HG03139 (cell line): ENCODE data around the gene OGFOD2.

Experiments
- ATAC-seq: cut with Tn5 transposase; IDR thresholded peaks from one replicate; pipeline ENCODE4 v1.9.1; 2021; ENCODE audit not compliant: unreplicated experiment

The OGFOD2 gene

GRCh38 chr12:122988036-122988435 lies 13.0 kb downstream of the OGFOD2 start:
- ATAC-seq = no peak

GRCh38 chr12:122988612-122989212 lies 13.7 kb downstream of the OGFOD2 start:
- ATAC-seq = no peak

- ATAC-seq = no peak
These were observed 14.3 kb downstream of the OGFOD2 start for GRCh38 chr12:122989225-122989839.

- ATAC-seq = no peak
These were observed 14.9 kb downstream of the OGFOD2 start for GRCh38 chr12:122989874-122990419.

- no peak for ATAC-seq
These were observed 15.5 kb downstream of the OGFOD2 start for GRCh38 chr12:122990561-122990960.

- no peak for ATAC-seq
These were observed 16.0 kb downstream of the OGFOD2 start for GRCh38 chr12:122990961-122991622.

GRCh38 chr12:122991623-122992275 lies 16.7 kb downstream of the OGFOD2 start:
- ATAC-seq = no peak

GRCh38 chr12:122992386-122992785 lies 17.3 kb downstream of the OGFOD2 start:
- ATAC-seq = no peak

GRCh38 chr12:122994140-122994675 lies 19.2 kb downstream of the OGFOD2 start:
- no peak for ATAC-seq

GRCh38 chr12:122994781-122995502 lies 19.9 kb downstream of the OGFOD2 start:
- ATAC-seq = no peak

- no peak for ATAC-seq
These were observed 20.6 kb downstream of the OGFOD2 start for GRCh38 chr12:122995503-122996187.

GRCh38 chr12:122996188-122996601 lies 21.2 kb downstream of the OGFOD2 start:
- no peak for ATAC-seq

- ATAC-seq = no peak
These were observed 21.7 kb downstream of the OGFOD2 start for GRCh38 chr12:122996621-122997342.

GRCh38 chr12:122997343-122998250 lies 22.6 kb downstream of the OGFOD2 start:
- no peak for ATAC-seq

GRCh38 chr12:122998316-122998715 lies 23.3 kb downstream of the OGFOD2 start:
- ATAC-seq = no peak

- no peak for ATAC-seq
These were observed 24.3 kb downstream of the OGFOD2 start for GRCh38 chr12:122999196-122999946.

GRCh38 chr12:122999986-123000420 lies 25.0 kb downstream of the OGFOD2 start:
- no peak for ATAC-seq

GRCh38 chr12:123000578-123000977 lies 25.5 kb downstream of the OGFOD2 start:
- no peak for ATAC-seq
